C4-2B (cell line): ENCODE results near the gene KIF2A.

Experiments used
- ZFX ChIP-seq: fragments of 450-650 bp; IDR thresholded peaks from 2 replicates; pipeline ENCODE4 v1.6.1; 2017
- TF ChIP-seq, protein P1 (sequence below): fragments of 450-650 bp; conservative IDR thresholded peaks from 2 replicates; pipeline ENCODE4 v1.5.1; 2017; ENCODE audit warnings: mild to moderate bottlenecking

DNA sequence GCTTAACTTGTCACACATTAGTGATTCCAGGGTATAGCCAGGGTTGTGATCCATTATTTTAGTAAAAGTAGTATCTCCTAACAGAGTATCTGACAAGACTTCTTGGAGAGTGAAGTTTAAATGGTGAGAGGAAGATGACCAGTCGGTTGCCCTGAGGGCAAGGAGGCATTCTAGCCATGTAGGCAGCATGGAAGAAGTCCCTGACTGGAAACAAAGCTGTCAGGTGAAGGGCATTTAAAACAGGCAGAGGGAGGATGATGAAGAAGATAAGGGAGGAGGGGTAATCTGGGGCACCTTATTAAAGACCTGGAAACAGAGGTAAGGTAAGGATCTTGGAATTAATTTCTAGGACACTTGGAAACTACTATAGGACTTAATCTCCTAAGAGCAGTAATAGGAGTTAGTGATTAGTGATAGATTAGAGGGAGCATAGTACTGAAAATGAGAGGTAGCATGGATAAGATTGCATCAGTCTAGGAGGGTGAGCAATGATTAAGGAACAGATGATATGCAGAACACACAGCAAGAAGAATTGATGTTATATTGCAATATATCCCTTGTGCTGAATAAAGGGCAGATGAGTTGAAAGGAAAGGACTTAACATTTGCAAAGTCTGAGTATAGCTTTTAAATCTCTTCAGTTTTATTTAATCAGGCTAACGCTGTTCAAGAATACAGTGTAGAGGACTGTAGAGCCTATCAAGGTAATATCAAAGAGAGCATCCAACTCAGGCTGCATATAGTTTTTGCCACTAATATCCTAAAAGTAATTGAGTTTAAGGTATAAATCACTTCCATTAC is 9.6 kb downstream of the KIF2A start:
- TF ChIP-seq, protein P1, sequence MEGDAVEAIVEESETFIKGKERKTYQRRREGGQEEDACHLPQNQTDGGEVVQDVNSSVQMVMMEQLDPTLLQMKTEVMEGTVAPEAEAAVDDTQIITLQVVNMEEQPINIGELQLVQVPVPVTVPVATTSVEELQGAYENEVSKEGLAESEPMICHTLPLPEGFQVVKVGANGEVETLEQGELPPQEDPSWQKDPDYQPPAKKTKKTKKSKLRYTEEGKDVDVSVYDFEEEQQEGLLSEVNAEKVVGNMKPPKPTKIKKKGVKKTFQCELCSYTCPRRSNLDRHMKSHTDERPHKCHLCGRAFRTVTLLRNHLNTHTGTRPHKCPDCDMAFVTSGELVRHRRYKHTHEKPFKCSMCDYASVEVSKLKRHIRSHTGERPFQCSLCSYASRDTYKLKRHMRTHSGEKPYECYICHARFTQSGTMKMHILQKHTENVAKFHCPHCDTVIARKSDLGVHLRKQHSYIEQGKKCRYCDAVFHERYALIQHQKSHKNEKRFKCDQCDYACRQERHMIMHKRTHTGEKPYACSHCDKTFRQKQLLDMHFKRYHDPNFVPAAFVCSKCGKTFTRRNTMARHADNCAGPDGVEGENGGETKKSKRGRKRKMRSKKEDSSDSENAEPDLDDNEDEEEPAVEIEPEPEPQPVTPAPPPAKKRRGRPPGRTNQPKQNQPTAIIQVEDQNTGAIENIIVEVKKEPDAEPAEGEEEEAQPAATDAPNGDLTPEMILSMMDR = no peak
- no peak for TF ChIP-seq ZFX
